ENCODE data around the gene LIN9.

- TF ChIP-seq RARA (CRISPR knock-in tag; IDR thresholded peaks at IDR 0.05): no peak
- no peak for TF ChIP-seq ZNF18 (CRISPR knock-in tag; IDR thresholded peaks at IDR 0.05; ENCODE audit: insufficient replicate concordance)
- TF ChIP-seq CTCF (CRISPR knock-in tag; IDR thresholded peaks at IDR 0.05): no peak
- TF ChIP-seq EP300 (IDR thresholded peaks at IDR 0.05; ENCODE audit: low read depth in 2 of 2, low read length in 2 of 2): no peak
- TF ChIP-seq EP300 (CRISPR knock-in tag; IDR thresholded peaks at IDR 0.05; ENCODE audit: borderline replicate concordance): no peak
- TF ChIP-seq JUN (CRISPR knock-in tag; IDR thresholded peaks at IDR 0.05): no peak
- no peak for TF ChIP-seq KIAA2018 (CRISPR knock-in tag; IDR thresholded peaks at IDR 0.05; ENCODE audit: borderline replicate concordance)
- no peak for TF ChIP-seq AGO1 (IDR thresholded peaks at IDR 0.05; ENCODE audit: low read depth, low read length, poor library complexity, severe bottlenecking)
- TF ChIP-seq RXRA (CRISPR knock-in tag; IDR thresholded peaks at IDR 0.05): no peak
- no peak for TF ChIP-seq CHD2 (IDR thresholded peaks at IDR 0.05; ENCODE audit: low read depth, low read length)
- TF ChIP-seq ZBTB7A (CRISPR knock-in tag; IDR thresholded peaks at IDR 0.05): no peak
Observed at GRCh38 chr1:226311376-226311775, 2.4 kb upstream of the LIN9 start.
